B cell (primary cell): ENCODE measurements around the gene SPEN.

Experiments used
- EZH2 ChIP-seq: IDR thresholded peaks from 2 replicates; pipeline ENCODE4 v1.6.1; 2012; ENCODE audit warnings: borderline replicate concordance, low read depth, mild to moderate bottlenecking, moderate library complexity, low read length; ENCODE audit not compliant: insufficient read depth, poor library complexity, severe bottlenecking
- TF ChIP-seq, protein P1 (sequence below): fragments of 200-600 bp; IDR thresholded peaks from one replicate; pipeline ENCODE4 v1.8.0; 2022; ENCODE audit warnings: antibody characterized with exemption, mild to moderate bottlenecking

DNA sequence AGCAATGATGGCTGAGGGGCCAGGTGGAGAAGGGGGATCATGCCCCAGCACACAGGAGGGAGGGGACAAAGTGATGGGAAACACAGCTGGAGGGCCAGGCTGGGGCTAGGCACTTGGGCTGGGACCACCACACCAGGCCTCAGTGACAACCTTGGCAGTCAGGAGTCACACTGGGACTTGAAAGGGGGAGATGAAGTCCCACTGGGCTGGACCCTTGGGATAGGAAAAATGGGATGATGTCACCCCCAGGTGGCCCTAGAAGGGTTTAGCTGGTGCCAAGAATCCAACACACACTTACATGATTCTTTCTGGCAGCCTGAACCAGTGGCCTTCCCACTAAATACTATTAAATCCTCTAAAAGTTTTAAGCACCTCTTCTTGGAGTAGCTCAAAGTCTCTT is 111.3 kb downstream of the SPEN start:
- TF ChIP-seq, protein P1, sequence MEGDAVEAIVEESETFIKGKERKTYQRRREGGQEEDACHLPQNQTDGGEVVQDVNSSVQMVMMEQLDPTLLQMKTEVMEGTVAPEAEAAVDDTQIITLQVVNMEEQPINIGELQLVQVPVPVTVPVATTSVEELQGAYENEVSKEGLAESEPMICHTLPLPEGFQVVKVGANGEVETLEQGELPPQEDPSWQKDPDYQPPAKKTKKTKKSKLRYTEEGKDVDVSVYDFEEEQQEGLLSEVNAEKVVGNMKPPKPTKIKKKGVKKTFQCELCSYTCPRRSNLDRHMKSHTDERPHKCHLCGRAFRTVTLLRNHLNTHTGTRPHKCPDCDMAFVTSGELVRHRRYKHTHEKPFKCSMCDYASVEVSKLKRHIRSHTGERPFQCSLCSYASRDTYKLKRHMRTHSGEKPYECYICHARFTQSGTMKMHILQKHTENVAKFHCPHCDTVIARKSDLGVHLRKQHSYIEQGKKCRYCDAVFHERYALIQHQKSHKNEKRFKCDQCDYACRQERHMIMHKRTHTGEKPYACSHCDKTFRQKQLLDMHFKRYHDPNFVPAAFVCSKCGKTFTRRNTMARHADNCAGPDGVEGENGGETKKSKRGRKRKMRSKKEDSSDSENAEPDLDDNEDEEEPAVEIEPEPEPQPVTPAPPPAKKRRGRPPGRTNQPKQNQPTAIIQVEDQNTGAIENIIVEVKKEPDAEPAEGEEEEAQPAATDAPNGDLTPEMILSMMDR, result no peak
- TF ChIP-seq EZH2, result no peak
